ENCODE data around the gene BCL11A.
A peak's percentile ranks its signal among the peaks of the same experiment; 100 is the strongest.

Gene BCL11A

GRCh38 chr2:60558536-60558935 is 5.1 kb upstream of the BCL11A start:
- no peak for DNase-seq (ENCODE audit: low read depth)

GRCh38 chr2:60557486-60557864 is 4.0 kb upstream of the BCL11A start:
- DNase-seq (ENCODE audit: low read depth), result no peak

GRCh38 chr2:60556576-60557485 is 3.4 kb upstream of the BCL11A start:
- no peak for DNase-seq (ENCODE audit: low read depth)

GRCh38 chr2:60556175-60556574 is 2.7 kb upstream of the BCL11A start:
- DNase-seq (ENCODE audit: low read depth), result no peak

GRCh38 chr2:60555783-60556139 is 2.3 kb upstream of the BCL11A start:
- DNase-seq (ENCODE audit: low read depth), result no peak

- DNase-seq (ENCODE audit: low read depth), result no peak
Measured at GRCh38 chr2:60555066-60555782, 1.8 kb upstream of the BCL11A start.

GRCh38 chr2:60554646-60555065 is 1.2 kb upstream of the BCL11A start:
- DNase-seq (ENCODE audit: low read depth), result no peak

GRCh38 chr2:60554074-60554645 is 706 bp upstream of the BCL11A start:
- no peak for DNase-seq (ENCODE audit: low read depth)

- DNase-seq (ENCODE audit: low read depth), result no peak
Measured at GRCh38 chr2:60552851-60553494, 481 bp downstream of the BCL11A start.

- DNase-seq (ENCODE audit: low read depth), result no peak
Measured at GRCh38 chr2:60552078-60552850, 1.2 kb downstream of the BCL11A start.

- no peak for DNase-seq (ENCODE audit: low read depth)
Measured at GRCh38 chr2:60551240-60552077, 2.0 kb downstream of the BCL11A start.

GRCh38 chr2:60550984-60551239 is 2.5 kb downstream of the BCL11A start:
- DNase-seq (ENCODE audit: low read depth), result no peak

GRCh38 chr2:60550178-60550983 is 3.1 kb downstream of the BCL11A start:
- DNase-seq (ENCODE audit: low read depth), result peak; percentile 51

GRCh38 chr2:60549928-60550177 is 3.6 kb downstream of the BCL11A start:
- no peak for DNase-seq (ENCODE audit: low read depth)

GRCh38 chr2:60549238-60549927 is 4.1 kb downstream of the BCL11A start:
- no peak for DNase-seq (ENCODE audit: low read depth)

- DNase-seq (ENCODE audit: low read depth), result no peak
Measured at GRCh38 chr2:60548845-60549237, 4.6 kb downstream of the BCL11A start.

GRCh38 chr2:60548311-60548710 is 5.1 kb downstream of the BCL11A start:
- no peak for DNase-seq (ENCODE audit: low read depth)

GRCh38 chr2:60547841-60548240 is 5.6 kb downstream of the BCL11A start:
- DNase-seq (ENCODE audit: low read depth), result no peak

GRCh38 chr2:60546756-60547420 is 6.6 kb downstream of the BCL11A start:
- no peak for DNase-seq (ENCODE audit: low read depth)
